CD4-positive, alpha-beta T cell (primary cell): ENCODE measurements around the gene GPR176. TPM values are rescaled to one million over a fixed set of nuclear protein-coding genes. Genes with fewer than 3 reads are reported as not detected.
A peak's percentile ranks its signal among the peaks of the same experiment; 100 is the strongest.

Source experiments
- ATAC-seq: fragments of 200-7000 bp; cut with Tn5 transposase; one replicate; pipeline ENCODE4 v1.10.0; 2022; ENCODE audit warnings: mild to moderate bottlenecking; ENCODE audit not compliant: poor library complexity
- CTCF ChIA-PET: fragments of 350-600 bp; sonication (Branson Sonifier 250); formaldehyde crosslinking; loops from one replicate; lab custom pipeline; 2021; ENCODE audit warnings: antibody characterized with exemption, inconsistent platforms; lab: Charles Lee
- POLR2A ChIA-PET: fragments of 350-600 bp; sonication (Branson Sonifier 250); formaldehyde crosslinking; loops from one replicate; lab custom pipeline; 2021; ENCODE audit warnings: antibody characterized with exemption, inconsistent platforms; lab: Charles Lee
- DNase-seq, 14 experiments: peaks; one replicate each; pipeline ENCODE4 v3.0.0-alpha.2; 2013 to 2020; ENCODE audit warnings: mixed read lengths in 2 of 14
- H3K27ac ChIP-seq, 2 donors: one replicate each; pipeline versions ENCODE4 v1.5.1 to v1.7.0; 2013; ENCODE audit warnings: low read length in 2 of 2, low read depth in 1 of 2, mild to moderate bottlenecking in 1 of 2
- H3K27me3 ChIP-seq, 2 experiments: 1 replicate in 1 of 2; 2 replicates in 1 of 2; pipeline versions ENCODE4 v1.6.1 to v1.7.0; 2013; ENCODE audit warnings: low read length in 2 of 2, control low read depth in 1 of 2, mild to moderate bottlenecking in 1 of 2, moderate library complexity in 1 of 2; ENCODE audit not compliant: insufficient read depth in 2 of 2, control insufficient read depth in 1 of 2
- H3K36me3 ChIP-seq: one replicate; pipeline ENCODE4 v1.6.1; 2013; ENCODE audit warnings: low read length, control low read depth; ENCODE audit not compliant: insufficient read depth
- H3K4me1 ChIP-seq: one replicate; pipeline ENCODE4 v1.6.1; 2013; ENCODE audit warnings: low read length, control low read depth; ENCODE audit not compliant: insufficient read depth
- H3K4me3 ChIP-seq: one replicate; pipeline ENCODE4 v1.5.1; 2013; ENCODE audit warnings: mild to moderate bottlenecking, low read length, moderate library complexity
- H3K9me3 ChIP-seq, 2 experiments: 1 replicate in 1 of 2; 2 replicates in 1 of 2; pipeline versions ENCODE4 v1.6.1 to v1.7.0; 2013; ENCODE audit warnings: low read length in 2 of 2, mild to moderate bottlenecking in 2 of 2, control low read depth in 1 of 2, moderate library complexity in 1 of 2; ENCODE audit not compliant: control insufficient read depth in 1 of 2, insufficient read depth in 1 of 2
- H3K27ac Mint-ChIP-seq: one replicate; pipeline ENCODE4 v1.8.0; 2020; ENCODE audit warnings: mixed read lengths
- H3K27me3 Mint-ChIP-seq: one replicate; pipeline ENCODE4 v1.8.0; 2021; ENCODE audit warnings: mixed read lengths
- H3K36me3 Mint-ChIP-seq: one replicate; pipeline ENCODE4 v1.8.0; 2021; ENCODE audit warnings: low read depth, mixed read lengths
- H3K4me1 Mint-ChIP-seq: one replicate; pipeline ENCODE4 v1.8.0; 2021; ENCODE audit warnings: low read depth, mixed read lengths
- H3K4me3 Mint-ChIP-seq: one replicate; pipeline ENCODE4 v1.8.0; 2020; ENCODE audit warnings: mild to moderate bottlenecking, mixed read lengths
- H3K9me3 Mint-ChIP-seq: one replicate; pipeline ENCODE4 v1.8.0; 2020; ENCODE audit warnings: mixed read lengths
- CTCF ChIP-seq: fragments of 200-600 bp; IDR thresholded peaks from one replicate; pipeline ENCODE4 v1.8.0; 2022; ENCODE audit warnings: antibody characterized with exemption, mild to moderate bottlenecking
- intact Hi-C, 2 experiments: fragments of 100-400 bp; cut with DNase I in 1 of 2; cut with micrococcal nuclease in 1 of 2; formaldehyde crosslinking; loops; one replicate each; pipeline versions ENCODE4 v1.15.1 to v1.9.0; 2023 to 2025; cut with DNase I, micrococcal nuclease
- total RNA-seq, 174 experiments: library from RNA in 2 of 174; stranded (reverse) in 2 of 174; gene quantifications; one replicate each; pipeline ENCODE4 v1.2.3 and lab custom pipeline; 2021 to 2026

Gene GPR176
- total RNA-seq, 2 experiments from 2014 or later: not detected

- no peak for DNase-seq
- H3K4me1 Mint-ChIP-seq: peaks cover 15% of the 10 kb centered on the region
- Histone ChIP-seq H3K4me3 (no peak overlapping the region), H3K9me3 (peaks cover 0 to 14% of the 10 kb centered on the region in 2 experiments), H3K27me3 (peaks cover 13 to 45% of the 10 kb centered on the region in 2 experiments), H3K4me1 (peaks cover 21% of the 10 kb centered on the region), H3K27ac (no peak overlapping the region), H3K36me3 (no peaks in the 10 kb centered on the region)
- CTCF ChIA-PET: no interaction called here
- POLR2A ChIA-PET: no interaction called here
- H3K9me3 Mint-ChIP-seq: no peaks in the 10 kb centered on the region
- H3K27ac Mint-ChIP-seq: no peak overlapping the region
- intact Hi-C loops: loop anchor here in 1 of 2 experiments (5.0 kb wide), 1 partner anchor 137 kb away; the partner anchor contains the start of gene FSIP1
- peaks cover 34% of the 10 kb centered on the region for H3K27me3 Mint-ChIP-seq
- peak overlapping the region; percentile 78 for H3K4me3 Mint-ChIP-seq
- no peak for ATAC-seq
- TF ChIP-seq CTCF: no peak
- H3K36me3 Mint-ChIP-seq: no peaks in the 10 kb centered on the region
Measured at GRCh38 chr15:39918688-39919385, 1.2 kb downstream of the GPR176 start.

GRCh38 chr15:39914977-39915376 lies 5.1 kb downstream of the GPR176 start:
- H3K9me3 Mint-ChIP-seq: no peaks in the 10 kb centered on the region
- Histone ChIP-seq H3K4me1 (peaks cover 8% of the 10 kb centered on the region), H3K27ac (no peak overlapping the region), H3K27me3 (peaks cover 7 to 38% of the 10 kb centered on the region in 2 experiments), H3K36me3 (no peaks in the 10 kb centered on the region), H3K9me3 (peaks cover 0 to 8% of the 10 kb centered on the region in 2 experiments), H3K4me3 (no peak overlapping the region)
- H3K4me1 Mint-ChIP-seq: peaks cover 8% of the 10 kb centered on the region
- H3K4me3 Mint-ChIP-seq: no peak overlapping the region
- ATAC-seq: no peak
- H3K27me3 Mint-ChIP-seq: peaks cover 30% of the 10 kb centered on the region
- intact Hi-C loops: loop anchor here in 1 of 2 experiments (5.0 kb wide), 1 partner anchor 133 kb away; the partner anchor contains the start of gene FSIP1
- TF ChIP-seq CTCF: no peak
- no peaks in the 10 kb centered on the region for H3K36me3 Mint-ChIP-seq
- ChIA-PET CTCF (no interaction called here), POLR2A (interaction anchor here (1.7 kb wide), 1 partner anchor 21 kb away, joined by 4 read pairs; no protein-coding TSS in a partner anchor)
- no peak overlapping the region for H3K27ac Mint-ChIP-seq
- no peak for DNase-seq

GRCh38 chr15:39909007-39909406 lies 11.1 kb downstream of the GPR176 start:
- ATAC-seq (no peak), DNase-seq (no peak)
- no peaks in the 10 kb centered on the region for H3K36me3 ChIP-seq
- Mint-ChIP-seq H3K36me3 (no peaks in the 10 kb centered on the region), H3K4me1 (no peaks in the 10 kb centered on the region), H3K27me3 (peaks cover 8% of the 10 kb centered on the region), H3K27ac (no peak overlapping the region), H3K9me3 (no peaks in the 10 kb centered on the region), H3K4me3 (no peak overlapping the region)
- ChIA-PET POLR2A (no interaction called here), CTCF (no interaction called here)
- no peaks in the 10 kb centered on the region for H3K9me3 ChIP-seq
- no peak for TF ChIP-seq CTCF
- H3K4me3 ChIP-seq: no peak overlapping the region
- H3K4me1 ChIP-seq: no peaks in the 10 kb centered on the region
- intact Hi-C loops: no loop called here
- peaks cover 0 to 5% of the 10 kb centered on the region in 2 experiments for H3K27me3 ChIP-seq
- no peak overlapping the region for H3K27ac ChIP-seq
